Esophagus squamous epithelium (tissue), 5 donors: ENCODE results near the gene VPS37B. TPM values are rescaled to one million over a fixed set of nuclear protein-coding genes. Genes with fewer than 3 reads are reported as not detected.
A peak's percentile ranks its signal among the peaks of the same experiment; 100 is the strongest.

Source experiments
- DNase-seq: peaks from one replicate; lab custom pipeline; 2025; lab: John Stamatoyannopoulos, UW
- H3K27ac ChIP-seq, 4 donors: fragments of 200-600 bp; sonication (generic); one replicate each; pipeline ENCODE4 v1.5.1; 2016 to 2019; ENCODE audit warnings: mild to moderate bottlenecking in 1 of 4
- H3K27me3 ChIP-seq, 4 donors: fragments of 200-600 bp; sonication (generic); 1 replicate in 3 of 4; 2 replicates in 1 of 4; pipeline versions ENCODE4 v1.5.1 to v1.6.0; 2017 to 2021; ENCODE audit warnings: antibody characterized with exemption in 1 of 4
- H3K36me3 ChIP-seq, 3 donors: fragments of 200-600 bp; sonication (generic); one replicate each; pipeline ENCODE4 v1.5.1; 2016 to 2019
- H3K4me1 ChIP-seq, 3 donors: fragments of 200-600 bp; sonication (generic); one replicate each; pipeline ENCODE4 v1.5.1; 2017 to 2019
- H3K4me3 ChIP-seq, 4 donors: fragments of 200-600 bp; sonication (generic); 1 replicate in 3 of 4; 2 replicates in 1 of 4; pipeline ENCODE4 v1.5.1; 2016 to 2019; ENCODE audit warnings: mild to moderate bottlenecking in 2 of 4, moderate library complexity in 1 of 4
- H3K9me3 ChIP-seq, 3 donors: fragments of 200-600 bp; sonication (generic); one replicate each; pipeline ENCODE4 v1.5.1; 2016 to 2019
- CTCF ChIP-seq, 6 experiments: fragments of 450-650 bp in 4 of 6; fragments of 200-600 bp in 2 of 6; sonication (generic) in 2 of 6; IDR thresholded peaks; one replicate each; pipeline ENCODE4 v1.5.1; 2016 to 2019; ENCODE audit warnings: antibody characterized with exemption in 6 of 6, mild to moderate bottlenecking in 4 of 6, moderate library complexity in 4 of 6
- POLR2A ChIP-seq, 4 donors: fragments of 450-650 bp; IDR thresholded peaks; one replicate each; pipeline ENCODE4 v1.6.1; 2017; ENCODE audit warnings: antibody characterized with exemption in 4 of 4, mild to moderate bottlenecking in 4 of 4, moderate library complexity in 3 of 4
- WGBS, 2 donors: methylation state at CpG; one replicate each; pipeline ENCODE4 v1.1.5; 2018; 5-methylcytosine and 5-hydroxymethylcytosine counted together
- intact Hi-C: fragments of 100-400 bp; cut with DNase I; formaldehyde crosslinking; loops from one replicate; pipeline ENCODE4 v1.15.0; 2022
- total RNA-seq, 4 donors: library from RNA; depleted of rRNA; stranded (reverse); fragments of >200 nt; gene quantifications; one replicate each; pipeline ENCODE4 v1.1.0, GENCODE V29; 2016
- donor health status: DM: yes; HTN: yes; CAD: no.

VPS37B gene
- total RNA-seq, 4 donors from 2014 or later = 41.1 to 85.7 (median 69.5) TPM

GRCh38 chr12:122827258-122827657 is 68.7 kb downstream of the VPS37B start:
- Histone ChIP-seq H3K36me3 (no peaks in the 10 kb centered on the region), H3K9me3 (no peaks in the 10 kb centered on the region), H3K4me1 (peaks cover 0 to 13% (median 0%) of the 10 kb centered on the region in 3 donors), H3K4me3 (no peak overlapping the region), H3K27me3 (peaks cover 0 to 6% (median 0%) of the 10 kb centered on the region in 4 donors), H3K27ac (no peak overlapping the region)
- DNase-seq = no peak
- WGBS, 2 donors = 41 to 49% methylated on average over 5 of the region's 5 CpGs
- intact Hi-C loops = no loop called here
- TF ChIP-seq CTCF (IDR thresholded peaks at IDR 0.05) = no peak
- TF ChIP-seq POLR2A (IDR thresholded peaks at IDR 0.05) = no peak

GRCh38 chr12:122825773-122826724 is 69.9 kb downstream of the VPS37B start:
- no peak for TF ChIP-seq CTCF (IDR thresholded peaks at IDR 0.05)
- TF ChIP-seq POLR2A (IDR thresholded peaks at IDR 0.05) = no peak
- no peaks in the 10 kb centered on the region for H3K36me3 ChIP-seq
- H3K27me3 ChIP-seq = peaks cover 0 to 6% (median 0%) of the 10 kb centered on the region in 4 donors
- no peaks in the 10 kb centered on the region for H3K9me3 ChIP-seq
- peaks cover 0 to 13% (median 0%) of the 10 kb centered on the region in 3 donors for H3K4me1 ChIP-seq
- no peak for DNase-seq
- intact Hi-C loops = no loop called here
- no peak overlapping the region for H3K27ac ChIP-seq
- WGBS, 2 donors = 12 to 17% methylated on average over 19 to 21 of the region's 22 CpGs
- peak overlapping the region in 3 of 4 donors; percentile 18 to 52 (median 27) for H3K4me3 ChIP-seq

- H3K4me1 ChIP-seq = peaks cover 0 to 13% (median 0%) of the 10 kb centered on the region in 3 donors
- H3K36me3 ChIP-seq = no peaks in the 10 kb centered on the region
- DNase-seq = no peak
- no peak overlapping the region for H3K27ac ChIP-seq
- intact Hi-C loops = no loop called here
- TF ChIP-seq CTCF (IDR thresholded peaks at IDR 0.05) = no peak
- no peak for TF ChIP-seq POLR2A (IDR thresholded peaks at IDR 0.05)
- H3K27me3 ChIP-seq = peaks cover 0 to 6% (median 0%) of the 10 kb centered on the region in 4 donors
- no peaks in the 10 kb centered on the region for H3K9me3 ChIP-seq
- WGBS, 2 donors = 76 to 78% methylated on average over 11 of the region's 11 CpGs
- H3K4me3 ChIP-seq = no peak overlapping the region
These were observed 72.5 kb downstream of the VPS37B start for GRCh38 chr12:122823429-122823828.

GRCh38 chr12:122820838-122821271 is 75.1 kb downstream of the VPS37B start:
- no peak for DNase-seq
- intact Hi-C loops = no loop called here
- no peaks in the 10 kb centered on the region for H3K36me3 ChIP-seq
- no peak for TF ChIP-seq POLR2A (IDR thresholded peaks at IDR 0.05)
- TF ChIP-seq CTCF (IDR thresholded peaks at IDR 0.05) = no peak
- H3K9me3 ChIP-seq = no peaks in the 10 kb centered on the region
- H3K4me1 ChIP-seq = peaks cover 0 to 4% (median 0%) of the 10 kb centered on the region in 3 donors
- H3K27ac ChIP-seq = no peak overlapping the region
- H3K27me3 ChIP-seq = no peaks in the 10 kb centered on the region
- no peak overlapping the region for H3K4me3 ChIP-seq
- 66 to 73% methylated on average over 7 of the region's 7 CpGs for WGBS, 2 donors

GRCh38 chr12:122820138-122820537 is 75.8 kb downstream of the VPS37B start:
- no peak for DNase-seq
- H3K27ac ChIP-seq = no peak overlapping the region
- H3K36me3 ChIP-seq = no peaks in the 10 kb centered on the region
- 77 to 85% methylated on average over 7 to 8 of the region's 8 CpGs for WGBS, 2 donors
- TF ChIP-seq POLR2A (IDR thresholded peaks at IDR 0.05) (no peak), CTCF (IDR thresholded peaks at IDR 0.05) (no peak)
- H3K9me3 ChIP-seq = no peaks in the 10 kb centered on the region
- H3K4me1 ChIP-seq = no peaks in the 10 kb centered on the region
- no peak overlapping the region for H3K4me3 ChIP-seq
- no peaks in the 10 kb centered on the region for H3K27me3 ChIP-seq
- intact Hi-C loops = no loop called here
